Measurements from ENCODE around the gene DTD2. TPM values are rescaled to one million over a fixed set of nuclear protein-coding genes. Genes with fewer than 3 reads are reported as not detected.
"Not testable (repeated sequence)": the region's sequence is repeated elsewhere in the genome, so short reads cannot be mapped to it uniquely, and the experiment has no call there.

Gene DTD2
- total RNA-seq, 2 donors from 2014 or later = 13.7 to 22.4 TPM

DNA sequence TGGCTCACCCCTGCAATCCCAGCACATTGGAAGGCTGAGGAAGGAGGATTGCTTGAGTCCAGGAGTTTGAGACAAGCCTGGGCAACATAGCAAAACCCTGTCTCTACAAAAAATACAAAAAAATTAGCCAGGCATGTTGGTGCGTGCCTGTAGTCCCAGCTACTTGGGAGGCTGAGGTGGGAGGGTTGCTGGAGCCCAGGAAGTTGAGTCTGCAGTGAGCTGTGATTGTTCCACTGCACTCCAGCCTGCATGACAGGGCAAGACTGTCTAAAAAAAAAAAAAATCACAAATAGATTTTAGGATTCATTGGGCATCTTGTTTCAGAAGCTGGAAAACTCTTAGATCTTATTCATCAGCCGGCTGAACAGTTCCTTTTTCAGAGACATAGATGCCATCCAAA is 5.1 kb upstream of the DTD2 start:
- not testable (repeated sequence) for H3K27ac Mint-ChIP-seq; H3K9me3 Mint-ChIP-seq; H3K36me3 Mint-ChIP-seq (ENCODE audit: low read depth); H3K27me3 Mint-ChIP-seq; H3K4me1 Mint-ChIP-seq; ATAC-seq (replicated peaks); H3K4me3 Mint-ChIP-seq

DNA sequence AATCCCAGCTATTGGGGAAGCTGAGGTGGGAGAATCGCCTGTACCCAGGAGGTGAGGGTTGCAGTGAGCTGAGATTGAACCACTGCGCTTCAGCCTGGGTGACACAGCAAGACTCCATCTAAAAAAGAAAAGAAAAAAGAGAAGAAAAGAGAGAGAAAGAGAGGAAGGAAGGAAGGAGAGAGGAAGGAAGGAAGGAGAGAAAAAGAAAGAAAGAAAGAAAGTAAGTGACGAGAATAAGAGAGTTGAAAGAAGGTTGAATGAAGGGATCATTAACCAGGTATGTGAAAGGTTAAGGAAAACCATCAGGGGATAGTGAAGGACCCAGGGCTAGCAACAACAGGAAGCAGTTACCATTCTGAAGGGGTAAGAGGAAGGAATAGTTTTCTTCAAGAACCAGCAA is 4.2 kb upstream of the DTD2 start:
- H3K36me3 Mint-ChIP-seq (ENCODE audit: low read depth) = no peaks in the 10 kb centered on the region
- H3K4me3 Mint-ChIP-seq = no peak overlapping the region
- H3K9me3 Mint-ChIP-seq = no peaks in the 10 kb centered on the region
- H3K27me3 Mint-ChIP-seq = no peaks in the 10 kb centered on the region
- H3K27ac Mint-ChIP-seq = no peak overlapping the region
- no peak for ATAC-seq (replicated peaks)
- no peaks in the 10 kb centered on the region for H3K4me1 Mint-ChIP-seq

DNA sequence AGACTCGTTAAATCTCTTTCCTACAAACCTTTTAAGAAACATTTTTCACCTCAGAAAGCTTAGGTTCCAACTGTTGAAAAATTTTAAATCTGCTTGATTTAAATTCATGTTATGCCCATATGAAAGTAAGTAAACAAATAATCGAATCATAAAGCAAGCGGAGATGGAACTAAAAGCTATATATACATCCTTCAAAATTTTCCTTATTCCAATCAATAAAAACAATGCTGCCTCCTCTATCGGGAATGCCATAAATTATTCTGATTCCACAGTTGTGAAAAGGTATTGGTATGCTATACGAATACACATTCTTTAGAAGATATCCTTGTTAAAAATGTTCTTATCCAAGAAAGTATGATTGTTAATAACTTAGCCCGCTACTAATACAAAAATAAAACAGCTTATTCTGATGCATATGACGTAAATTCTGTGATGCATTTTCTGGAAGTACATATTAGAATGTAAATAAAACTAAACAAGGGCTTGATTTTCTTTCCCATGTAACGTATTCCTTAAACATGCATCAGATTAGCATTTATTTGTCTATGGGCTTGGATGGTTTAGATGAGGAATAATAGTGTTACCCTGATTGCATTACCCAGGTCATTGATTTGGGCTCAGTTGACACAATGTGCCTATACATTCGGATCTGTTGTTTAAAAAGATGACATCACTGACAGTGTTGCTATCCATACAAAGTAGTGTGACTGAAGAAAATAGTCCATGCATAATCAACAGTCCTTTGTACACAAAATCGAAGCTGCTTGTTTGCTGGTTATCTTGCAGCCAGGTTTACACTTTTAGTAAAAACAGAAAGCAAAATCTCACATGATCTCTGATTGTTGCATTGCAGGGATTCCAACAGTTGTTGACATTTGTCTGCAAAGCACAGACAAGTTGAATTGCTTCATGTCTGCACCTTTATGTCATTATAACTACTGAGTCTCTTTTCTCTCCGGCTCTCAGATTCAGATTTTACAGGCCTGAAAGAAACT is 656 bp upstream of the DTD2 start:
- peak overlapping the region; percentile 99 for H3K27ac Mint-ChIP-seq
- peaks cover 2% of the 10 kb centered on the region for H3K36me3 Mint-ChIP-seq (ENCODE audit: low read depth)
- H3K9me3 Mint-ChIP-seq = no peaks in the 10 kb centered on the region
- H3K4me3 Mint-ChIP-seq = peak overlapping the region; percentile 98
- H3K4me1 Mint-ChIP-seq = no peaks in the 10 kb centered on the region
- ATAC-seq (replicated peaks) = no peak
- H3K27me3 Mint-ChIP-seq = no peaks in the 10 kb centered on the region

DNA sequence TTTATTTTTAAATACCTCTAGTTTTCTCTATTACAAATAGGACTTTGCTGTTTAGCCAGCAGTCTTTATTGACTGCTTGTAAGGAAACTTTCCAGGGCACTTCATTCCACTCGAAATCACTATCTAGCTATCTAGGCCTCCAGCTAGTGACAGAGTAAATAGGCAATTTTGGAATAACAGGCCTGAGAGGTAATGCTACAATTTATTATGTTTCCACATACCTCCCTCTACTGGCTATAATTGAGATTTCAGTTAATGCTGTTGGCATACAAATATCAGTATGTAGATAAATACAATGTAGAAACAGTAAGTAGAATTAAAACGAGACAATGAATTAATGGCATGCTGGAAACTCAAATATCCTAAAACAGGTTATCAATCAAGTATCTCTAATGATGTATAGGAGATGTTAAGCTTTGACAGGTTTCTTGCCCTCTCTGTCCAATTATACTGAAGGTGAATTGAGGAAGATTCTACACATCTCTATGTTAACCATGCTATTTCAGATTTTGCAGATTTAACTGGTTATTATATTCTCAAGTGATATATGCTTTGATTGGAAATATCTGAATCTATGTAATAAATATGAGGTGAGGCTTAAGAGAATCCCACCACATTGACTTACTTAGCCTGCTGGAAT is 7.2 kb downstream of the DTD2 start:
- Mint-ChIP-seq H3K27ac (peak overlapping the region; percentile 33), H3K4me3 (no peak overlapping the region), H3K9me3 (no peaks in the 10 kb centered on the region), H3K4me1 (no peaks in the 10 kb centered on the region), H3K36me3 (ENCODE audit: low read depth) (peaks cover 66% of the 10 kb centered on the region), H3K27me3 (no peaks in the 10 kb centered on the region)
- ATAC-seq (replicated peaks) = peak; percentile 49

DNA sequence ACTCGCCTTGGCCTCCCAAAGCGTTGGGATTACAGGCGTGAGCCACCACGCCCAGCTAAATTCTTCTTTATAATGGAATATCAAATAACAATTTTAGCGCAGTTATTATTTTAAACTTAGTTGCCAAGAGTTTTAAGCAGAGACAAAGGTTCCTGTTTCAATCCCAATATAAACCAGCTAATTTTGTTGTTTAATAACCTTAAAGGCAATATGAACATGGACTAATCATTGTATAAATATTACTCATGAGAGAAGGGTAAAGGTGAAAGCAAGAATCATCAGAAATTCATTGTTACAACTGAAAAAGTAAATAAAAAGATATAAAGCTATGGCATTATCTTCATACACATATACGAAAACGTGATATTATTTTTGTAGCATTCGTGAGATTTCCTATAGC is 8.2 kb downstream of the DTD2 start:
- ATAC-seq (replicated peaks) = no peak
- no peaks in the 10 kb centered on the region for H3K9me3 Mint-ChIP-seq
- H3K36me3 Mint-ChIP-seq (ENCODE audit: low read depth) = peaks cover 66% of the 10 kb centered on the region
- H3K4me1 Mint-ChIP-seq = peaks cover 2% of the 10 kb centered on the region
- no peak overlapping the region for H3K4me3 Mint-ChIP-seq
- H3K27me3 Mint-ChIP-seq = no peaks in the 10 kb centered on the region
- H3K27ac Mint-ChIP-seq = no peak overlapping the region

DNA sequence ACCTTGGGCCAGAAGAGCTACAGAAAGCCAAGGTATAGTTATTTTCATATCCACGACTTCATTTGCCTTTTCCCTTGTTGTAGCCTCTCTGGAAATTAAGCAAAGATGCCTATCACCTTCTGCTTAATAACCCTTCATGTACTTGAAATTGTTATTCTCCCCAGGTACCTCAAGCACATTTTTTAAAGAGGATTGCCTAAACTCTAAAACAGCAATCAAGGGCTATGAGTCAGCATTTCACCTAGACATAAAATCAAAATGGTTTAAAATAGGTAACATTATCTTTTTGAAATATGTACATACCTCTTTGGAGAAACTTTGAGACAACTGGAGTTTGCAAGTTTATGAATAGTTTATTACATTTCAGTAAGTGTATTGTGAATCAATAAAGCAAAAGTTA is 11.6 kb downstream of the DTD2 start:
- H3K27ac Mint-ChIP-seq = no peak overlapping the region
- ATAC-seq (replicated peaks) = no peak
- peaks cover 4% of the 10 kb centered on the region for H3K4me1 Mint-ChIP-seq

DNA sequence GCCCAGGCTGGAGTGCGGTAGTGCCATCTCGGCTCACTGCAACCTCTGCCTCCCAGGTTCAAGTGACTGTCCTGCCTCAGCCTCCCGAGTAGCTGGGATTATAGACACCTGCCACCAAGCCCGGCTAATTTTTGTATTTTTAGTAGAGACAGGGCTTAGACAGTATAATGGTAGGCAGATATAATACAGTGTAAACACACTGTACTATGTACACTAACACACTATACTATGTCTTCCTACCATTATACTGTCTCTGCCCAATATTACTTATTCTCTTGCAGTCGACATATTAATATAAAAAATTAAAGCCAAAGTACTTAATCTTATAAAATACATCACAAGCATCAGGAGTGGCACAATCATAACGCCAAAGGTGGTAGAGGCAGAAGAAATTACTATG is 15.0 kb downstream of the DTD2 start:
- H3K27me3 Mint-ChIP-seq = no peaks in the 10 kb centered on the region
- ATAC-seq (replicated peaks) = no peak
- no peak overlapping the region for H3K4me3 Mint-ChIP-seq
- H3K4me1 Mint-ChIP-seq = peaks cover 4% of the 10 kb centered on the region
- no peaks in the 10 kb centered on the region for H3K9me3 Mint-ChIP-seq
- peaks cover 38% of the 10 kb centered on the region for H3K36me3 Mint-ChIP-seq (ENCODE audit: low read depth)
- H3K27ac Mint-ChIP-seq = no peak overlapping the region

More for the DNA sequence above, 11.6 kb downstream of the DTD2 start:
- H3K27me3 Mint-ChIP-seq = no peaks in the 10 kb centered on the region
- no peak overlapping the region for H3K4me3 Mint-ChIP-seq
- H3K36me3 Mint-ChIP-seq (ENCODE audit: low read depth) = peaks cover 41% of the 10 kb centered on the region
- no peaks in the 10 kb centered on the region for H3K9me3 Mint-ChIP-seq

DNA sequence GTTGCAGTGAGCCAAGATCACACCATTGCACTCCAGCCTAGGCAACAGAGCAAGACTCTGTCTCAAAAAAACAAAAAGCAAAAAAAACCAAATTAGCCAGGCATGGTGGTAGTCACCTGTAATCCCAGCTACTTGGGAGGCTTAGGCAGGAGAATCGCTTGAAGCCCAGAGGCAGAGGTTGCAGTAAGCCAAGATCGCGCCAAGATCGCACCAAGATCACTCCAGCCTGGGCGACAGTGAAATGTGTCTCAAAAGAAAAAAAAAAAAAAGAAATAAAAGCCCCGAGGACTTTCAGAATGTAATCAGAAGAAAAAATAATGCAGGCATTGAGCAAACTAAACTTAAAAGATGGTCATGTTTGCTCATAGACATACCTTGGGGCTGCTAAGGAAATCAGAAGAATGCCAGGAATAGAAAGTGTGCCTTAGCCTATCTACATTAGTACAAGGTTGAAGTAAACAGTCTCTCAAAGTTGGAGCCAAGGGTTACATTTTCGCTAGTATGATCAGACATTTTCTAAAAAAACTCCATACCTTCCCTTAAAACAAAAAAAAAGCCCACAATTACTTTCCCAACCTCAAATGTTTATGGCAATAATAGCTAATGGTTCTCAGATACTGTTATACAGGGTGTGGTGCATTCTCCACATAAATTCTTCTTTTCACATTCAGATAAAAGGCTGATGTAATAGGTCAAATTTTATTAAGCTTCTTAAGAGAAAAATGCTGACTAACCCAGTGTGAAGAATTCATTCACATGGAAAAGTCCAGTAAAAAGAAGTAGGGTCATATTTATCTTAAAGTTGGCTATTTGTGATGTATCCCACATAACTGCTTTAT is 15.8 kb downstream of the DTD2 start:
- Mint-ChIP-seq H3K4me1 (peaks cover 4% of the 10 kb centered on the region), H3K4me3 (no peak overlapping the region), H3K9me3 (no peaks in the 10 kb centered on the region), H3K27ac (no peak overlapping the region), H3K27me3 (no peaks in the 10 kb centered on the region), H3K36me3 (ENCODE audit: low read depth) (peaks cover 30% of the 10 kb centered on the region)
- ATAC-seq (replicated peaks) = no peak

DNA sequence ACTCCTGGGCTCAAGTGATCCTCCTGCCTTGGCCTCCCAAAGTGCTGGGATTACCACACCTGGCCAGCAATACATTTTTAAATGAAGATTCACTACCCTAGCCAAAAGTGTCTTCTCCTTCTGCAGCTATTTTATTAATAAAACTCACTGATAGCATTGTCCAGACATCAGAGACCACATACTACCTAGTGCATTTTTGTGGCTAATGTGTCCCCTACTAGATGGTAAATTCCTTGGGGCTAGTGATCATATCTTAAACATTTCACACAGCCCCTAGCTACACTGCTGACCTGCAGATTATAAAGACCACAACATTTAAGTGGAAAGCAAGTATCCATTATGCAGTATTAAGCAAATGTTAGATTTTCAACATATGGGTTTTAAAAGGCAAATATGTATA is 17.0 kb downstream of the DTD2 start:
- H3K9me3 Mint-ChIP-seq = no peaks in the 10 kb centered on the region
- H3K27me3 Mint-ChIP-seq = no peaks in the 10 kb centered on the region
- no peak overlapping the region for H3K27ac Mint-ChIP-seq
- peaks cover 7% of the 10 kb centered on the region for H3K4me1 Mint-ChIP-seq
- no peak overlapping the region for H3K4me3 Mint-ChIP-seq
- no peak for ATAC-seq (replicated peaks)
- peaks cover 19% of the 10 kb centered on the region for H3K36me3 Mint-ChIP-seq (ENCODE audit: low read depth)

DNA sequence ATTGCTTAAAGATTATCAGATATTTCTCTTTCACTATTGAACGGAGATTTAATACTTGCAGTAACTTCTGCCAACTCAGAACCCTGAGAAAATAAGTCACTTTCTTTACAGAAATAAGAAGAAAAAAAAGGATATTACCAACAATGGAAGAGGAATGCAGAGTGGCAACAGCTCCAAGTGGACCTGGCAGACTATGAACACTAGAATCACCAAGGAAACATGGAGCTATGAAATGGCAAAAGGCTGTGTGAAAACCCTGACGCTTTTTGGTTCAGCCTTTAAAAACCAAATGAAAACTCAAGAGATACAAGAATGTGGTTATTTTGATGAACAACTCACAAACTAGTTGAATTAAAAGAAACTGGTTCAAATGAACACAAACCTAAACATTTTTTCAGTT is 17.7 kb downstream of the DTD2 start:
- no peak for ATAC-seq (replicated peaks)
- Mint-ChIP-seq H3K4me1 (peaks cover 9% of the 10 kb centered on the region), H3K27me3 (no peaks in the 10 kb centered on the region), H3K4me3 (no peak overlapping the region), H3K9me3 (no peaks in the 10 kb centered on the region), H3K36me3 (ENCODE audit: low read depth) (peaks cover 19% of the 10 kb centered on the region), H3K27ac (no peak overlapping the region)

DNA sequence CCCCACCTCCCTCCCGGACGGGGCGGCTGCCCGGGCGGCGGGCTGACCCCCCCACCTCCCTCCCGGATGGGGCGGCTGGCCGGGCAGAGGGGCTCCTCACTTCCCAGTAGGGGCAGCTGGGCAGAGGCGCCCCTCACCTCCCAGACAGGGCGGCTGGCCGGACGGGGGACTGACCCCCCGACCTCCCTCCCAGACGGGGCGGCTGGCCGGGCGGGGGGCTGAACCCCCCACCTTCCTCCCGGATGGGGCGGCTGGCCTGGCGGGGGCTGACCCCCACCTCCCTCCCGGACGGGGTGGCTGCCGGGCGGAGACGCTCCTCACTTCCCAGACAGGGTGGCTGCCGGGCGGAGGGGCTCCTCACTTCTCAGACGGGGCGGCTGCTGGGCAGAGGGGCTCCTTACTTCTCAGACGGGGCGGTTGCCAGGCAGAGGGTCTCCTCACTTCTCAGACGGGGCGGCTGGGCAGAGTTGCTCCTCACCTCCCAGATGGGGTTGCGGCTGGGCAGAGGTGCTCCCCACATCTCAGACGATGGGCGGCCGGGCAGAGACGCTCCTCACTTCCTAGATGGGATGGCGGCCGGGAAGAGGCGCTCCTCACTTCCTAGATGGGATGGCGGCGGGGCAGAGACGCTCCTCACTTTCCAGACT is 20.1 kb downstream of the DTD2 start:
- not testable (repeated sequence) for H3K4me3 Mint-ChIP-seq; H3K27me3 Mint-ChIP-seq; H3K27ac Mint-ChIP-seq; H3K4me1 Mint-ChIP-seq; ATAC-seq (replicated peaks); H3K9me3 Mint-ChIP-seq
- peaks cover 23% of the 10 kb centered on the region for H3K36me3 Mint-ChIP-seq (ENCODE audit: low read depth)

DNA sequence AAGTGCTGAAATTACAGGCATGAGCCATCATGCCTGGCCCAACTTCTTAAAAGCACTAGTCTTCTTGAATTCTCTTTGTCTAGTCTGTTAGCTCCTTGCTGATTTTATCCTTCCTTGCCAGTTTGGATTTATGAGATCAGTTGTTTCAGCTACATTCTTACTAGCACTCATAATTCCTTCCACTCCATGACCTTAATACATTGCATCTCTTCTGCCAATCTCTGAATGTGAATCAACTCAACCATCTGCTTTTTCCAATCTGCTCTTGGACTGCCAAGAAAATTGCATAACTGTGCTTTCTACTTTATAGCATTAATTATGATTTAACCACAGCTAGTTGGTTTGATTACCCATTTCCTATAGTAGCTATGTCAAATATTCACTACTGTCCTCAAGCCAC is 22.0 kb downstream of the DTD2 start:
- Mint-ChIP-seq H3K4me3 (no peak overlapping the region), H3K4me1 (peaks cover 14% of the 10 kb centered on the region), H3K9me3 (peaks cover 6% of the 10 kb centered on the region), H3K27me3 (no peaks in the 10 kb centered on the region), H3K36me3 (ENCODE audit: low read depth) (peaks cover 27% of the 10 kb centered on the region), H3K27ac (peak overlapping the region; percentile 42)
- no peak for ATAC-seq (replicated peaks)

DNA sequence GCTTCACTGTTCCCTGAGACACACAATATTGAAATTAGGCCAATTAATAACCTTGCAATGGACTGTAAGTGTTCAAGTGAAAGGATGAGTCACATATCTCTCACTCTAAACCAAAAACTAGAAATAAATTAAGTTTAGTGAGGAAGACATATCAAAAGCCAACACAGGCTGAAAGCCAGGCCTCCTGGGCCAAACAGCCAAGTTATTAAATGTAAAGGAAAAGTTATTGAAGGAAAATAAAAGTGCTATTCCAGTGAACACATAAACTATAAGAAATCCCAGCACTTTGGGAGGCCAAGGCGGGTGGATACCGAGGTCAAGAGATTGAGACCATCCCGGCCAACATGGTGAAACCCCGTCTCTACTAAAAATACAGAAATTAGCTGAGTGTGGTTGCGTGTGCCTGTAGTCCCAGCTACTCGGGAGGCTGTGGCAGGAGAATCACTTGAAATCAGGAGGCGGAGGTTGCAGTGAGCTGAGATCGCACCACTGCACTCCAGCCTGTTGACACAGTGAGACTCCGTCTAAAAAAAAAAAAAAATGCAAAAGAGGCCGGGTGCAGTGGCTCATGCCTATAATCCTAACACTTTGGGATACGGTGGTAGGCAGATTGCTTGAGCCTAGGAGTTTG is 26.6 kb downstream of the DTD2 start:
- no peaks in the 10 kb centered on the region for H3K27me3 Mint-ChIP-seq
- H3K36me3 Mint-ChIP-seq (ENCODE audit: low read depth) = peaks cover 8% of the 10 kb centered on the region
- H3K27ac Mint-ChIP-seq = peak overlapping the region; percentile 83
- H3K4me1 Mint-ChIP-seq = peaks cover 14% of the 10 kb centered on the region
- no peak for ATAC-seq (replicated peaks)
- peaks cover 6% of the 10 kb centered on the region for H3K9me3 Mint-ChIP-seq
- H3K4me3 Mint-ChIP-seq = peak overlapping the region; percentile 47

DNA sequence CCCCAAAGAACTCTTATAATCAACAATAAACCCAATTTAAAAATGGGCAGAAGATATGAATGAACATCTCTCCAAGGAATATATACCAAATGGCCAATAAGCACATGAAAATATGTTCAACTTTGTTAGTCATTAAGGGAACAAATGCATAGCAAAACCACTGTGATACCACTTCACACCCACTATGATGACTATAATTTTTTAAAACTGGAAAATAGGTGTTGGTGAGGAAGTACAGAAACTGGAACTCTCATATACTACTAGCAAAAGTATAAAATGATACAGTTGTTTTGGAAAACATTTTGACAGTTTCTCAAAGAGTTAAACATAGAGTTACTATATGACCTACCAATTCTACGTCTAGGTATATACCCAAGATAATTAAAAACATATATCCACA is 27.5 kb downstream of the DTD2 start:
- Mint-ChIP-seq H3K27me3 (no peaks in the 10 kb centered on the region), H3K4me3 (no peak overlapping the region), H3K9me3 (peaks cover 6% of the 10 kb centered on the region), H3K36me3 (ENCODE audit: low read depth) (peaks cover 8% of the 10 kb centered on the region), H3K27ac (no peak overlapping the region), H3K4me1 (peaks cover 9% of the 10 kb centered on the region)
- ATAC-seq (replicated peaks) = peak; percentile 87
